DND-41 (cell line): ENCODE measurements around the gene KRT34.
"Not testable (repeated sequence)": the region's sequence is repeated elsewhere in the genome, so short reads cannot be mapped to it uniquely, and the experiment has no call there.

ENCODE experiments used
- CTCF ChIP-seq: IDR thresholded peaks from 2 replicates; pipeline ENCODE4 v1.5.1; 2012; ENCODE audit warnings: borderline replicate concordance, low read length, moderate library complexity, mild to moderate bottlenecking; ENCODE audit not compliant: poor library complexity, severe bottlenecking; ENCODE audit errors: extremely low read depth
- EZH2 ChIP-seq: IDR thresholded peaks from 3 replicates; pipeline ENCODE4 v1.6.1; 2012; ENCODE audit warnings: borderline replicate concordance, low read depth, mild to moderate bottlenecking, moderate library complexity, low read length, inconsistent platforms; ENCODE audit not compliant: severe bottlenecking

- TF ChIP-seq CTCF, EZH2: not testable (repeated sequence)
These were observed 40.5 kb upstream of the KRT34 start for GRCh38 chr17:41422586-41422985.
